Heart left ventricle (tissue), 16 donors: ENCODE data around the gene SCLY. TPM values are rescaled to one million over a fixed set of nuclear protein-coding genes. Genes with fewer than 3 reads are reported as not detected.

ENCODE experiments used
- ATAC-seq, 4 donors: fragments of 200-7000 bp; cut with Tn5 transposase; one replicate each; pipeline ENCODE4 v1.9.1; 2020 to 2022; ENCODE audit warnings: moderate library complexity in 4 of 4, mild to moderate bottlenecking in 3 of 4, moderate number of reproducible peaks in 1 of 4
- DNase-seq, 5 donors: peaks; one replicate each; pipeline ENCODE4 v3.0.0-alpha.2; 2020
- H3K27ac ChIP-seq, 12 donors: fragments of 200-600 bp; sonication (generic) in 4 of 12; one replicate each; pipeline versions ENCODE4 v1.5.0 to v1.8.0; 2016 to 2022; ENCODE audit warnings: mild to moderate bottlenecking in 2 of 12
- H3K27me3 ChIP-seq, 9 donors: fragments of 200-600 bp; sonication (generic) in 2 of 9; one replicate each; pipeline versions ENCODE4 v1.5.1 to v1.8.0; 2016 to 2022; ENCODE audit warnings: mild to moderate bottlenecking in 3 of 9
- H3K36me3 ChIP-seq, 9 donors: fragments of 200-600 bp; sonication (generic) in 2 of 9; one replicate each; pipeline versions ENCODE4 v1.5.0 to v1.8.0; 2018 to 2022; ENCODE audit warnings: mild to moderate bottlenecking in 2 of 9
- H3K4me1 ChIP-seq, 12 donors: fragments of 200-600 bp; sonication (generic) in 4 of 12; one replicate each; pipeline versions ENCODE4 v1.5.0 to v1.8.0; 2016 to 2022; ENCODE audit warnings: mild to moderate bottlenecking in 3 of 12
- H3K4me3 ChIP-seq, 12 donors: fragments of 200-600 bp; sonication (generic) in 4 of 12; one replicate each; pipeline versions ENCODE4 v1.5.0 to v1.8.0; 2017 to 2022; ENCODE audit warnings: mild to moderate bottlenecking in 9 of 12, moderate library complexity in 4 of 12
- H3K9me3 ChIP-seq, 12 donors: fragments of 200-600 bp; sonication (generic) in 4 of 12; one replicate each; pipeline versions ENCODE4 v1.5.0 to v1.8.0; 2016 to 2022; ENCODE audit warnings: mild to moderate bottlenecking in 1 of 12
- CTCF ChIP-seq, 12 donors: fragments of 200-600 bp; sonication (generic) in 4 of 12; IDR thresholded peaks; one replicate each; pipeline versions ENCODE4 v1.5.0 to v1.8.0; 2018 to 2022; ENCODE audit warnings: antibody characterized with exemption in 12 of 12, mild to moderate bottlenecking in 5 of 12
- POLR2A ChIP-seq, 2 donors: fragments of 450-650 bp; IDR thresholded peaks; one replicate each; pipeline ENCODE4 v1.6.1; 2017; ENCODE audit warnings: antibody characterized with exemption in 2 of 2, mild to moderate bottlenecking in 2 of 2, moderate library complexity in 2 of 2
- WGBS, 4 donors: extraction: QIAGEN DNeasy Blood & Tissue Kit in 2 of 4; methylation state at CpG; one replicate each; pipeline versions ENCODE4 v1.1.5 to v1.1.7; 2013 to 2018; 5-methylcytosine and 5-hydroxymethylcytosine counted together
- intact Hi-C, 10 donors: fragments of 100-400 bp; cut with DNase I; formaldehyde crosslinking; loops; one replicate each; pipeline versions ENCODE4 v1.11.1 to v1.14.2; 2022
- polyA plus RNA-seq, 2 donors: library from polyadenylated mRNA; stranded (reverse); fragments of 200-250 nt; gene quantifications; one replicate each; pipeline ENCODE4 v1.2.3, GENCODE V29; 2013
- total RNA-seq, 9 donors: library from RNA; depleted of rRNA in 2 of 9; stranded (reverse); fragments of >200 nt in 2 of 9; fragmentation: NEBNext Ultra II Directional in 3 of 9; extraction: Animal tissue kit (Norgen Biotek cat#: 25700) in 3 of 9; gene quantifications; one replicate each; pipeline versions ENCODE4 v1.1.0 to v1.2.4, GENCODE V29; 2016 to 2023
- donor health status: ischemic (EF 13 %, LVEDD 7.1; RV severe dilation, severe dysfunction).
- donor health status: healthy with polysubstance abuse.
- donor health status: DM: no; HTN: yes; CAD: no.
- donor health status: DM: no; HTN: no; CAD: no.
- donor health status: ischemic (EF 25% LVEDD 6.9; RV normal size, moderate dysfunction).
- donor health status: ischemic (EF 25% LVEDD 5.7; RV mildly dilated, moderate dysfunction).
- donor health status: healthy.
- donor health status: DM: yes; HTN: yes; CAD: no.
- donor health status: ischemic (EF 35%, LVEDD 5.7; RV mildly dilated, moderate dysfunction).
- donor health status: nonischemic (EF 11% LVEDD 7.7; RV severe dilation, severe dysfunction).
- donor health status: DM: yes; HTN: yes; CAD: no.
- donor health status: PGD.
- donor health status: ischemic (EF 29% LVEDD 5.4; RV normal size, mild dysfunction).
- donor health status: nonischemic (EF 23%, LVEDD 6.1; RV moderate dilation, normal function).

SCLY gene
- total and polyA plus RNA-seq, 11 donors = 6.9 to 21.2 (median 10.6) TPM

GRCh38 chr2:238108423-238109183 is 47.8 kb downstream of the SCLY start:
- 49 to 72% (median 49%) methylated on average over 17 to 19 of the region's 19 CpGs for WGBS, 4 donors
- Histone ChIP-seq H3K27me3 (peaks cover 0 to 5% (median 0%) of the 10 kb centered on the region in 9 donors), H3K27ac (no peak overlapping the region), H3K36me3 (no peaks in the 10 kb centered on the region), H3K9me3 (peaks cover 0 to 16% (median 7%) of the 10 kb centered on the region in 12 donors), H3K4me3 (no peak overlapping the region), H3K4me1 (peaks cover 0 to 20% (median 0%) of the 10 kb centered on the region in 12 donors)
- DNase-seq (peak in 4 of 5 donors; percentile 16 to 45 (median 24)), ATAC-seq (no peak)
- TF ChIP-seq POLR2A (IDR thresholded peaks at IDR 0.05) = no peak
- TF ChIP-seq CTCF (IDR thresholded peaks at IDR 0.05) = no peak
- intact Hi-C loops = loop anchor here in 1 of 10 donors (10.0 kb wide), 1 partner anchor 254 kb away; the partner anchor contains the start of gene RAMP1

GRCh38 chr2:238113611-238114010 is 52.8 kb downstream of the SCLY start:
- WGBS, 4 donors = 88 to 92% (median 89%) methylated on average over 12 to 13 of the region's 13 CpGs
- DNase-seq (peak in 3 of 5 donors; percentile 8 to 40 (median 17)), ATAC-seq (no peak)
- Histone ChIP-seq H3K27me3 (peaks cover 0 to 32% (median 0%) of the 10 kb centered on the region in 9 donors), H3K27ac (no peak overlapping the region), H3K4me3 (no peak overlapping the region), H3K9me3 (peaks cover 0 to 16% (median 7%) of the 10 kb centered on the region in 12 donors), H3K36me3 (no peaks in the 10 kb centered on the region), H3K4me1 (peaks cover 0 to 8% (median 0%) of the 10 kb centered on the region in 12 donors)
- intact Hi-C loops = no loop called here
- TF ChIP-seq POLR2A (IDR thresholded peaks at IDR 0.05) (no peak), CTCF (IDR thresholded peaks at IDR 0.05) (no peak)

- no peak overlapping the region for H3K4me3 ChIP-seq
- H3K4me1 ChIP-seq = no peaks in the 10 kb centered on the region
- intact Hi-C loops = no loop called here
- 67 to 71% (median 70%) methylated on average over 16 of the region's 16 CpGs for WGBS, 4 donors
- no peaks in the 10 kb centered on the region for H3K36me3 ChIP-seq
- TF ChIP-seq POLR2A (IDR thresholded peaks at IDR 0.05) (no peak), CTCF (IDR thresholded peaks at IDR 0.05) (no peak)
- ATAC-seq (no peak), DNase-seq (peak in 3 of 5 donors; percentile 18 to 51 (median 20))
- H3K9me3 ChIP-seq = peaks cover 0 to 16% (median 7%) of the 10 kb centered on the region in 12 donors
- no peak overlapping the region for H3K27ac ChIP-seq
- H3K27me3 ChIP-seq = peaks cover 0 to 32% (median 0%) of the 10 kb centered on the region in 9 donors
These were observed 53.6 kb downstream of the SCLY start for GRCh38 chr2:238114331-238114841.
